ENCODE data around the gene CFAP61.

DNA sequence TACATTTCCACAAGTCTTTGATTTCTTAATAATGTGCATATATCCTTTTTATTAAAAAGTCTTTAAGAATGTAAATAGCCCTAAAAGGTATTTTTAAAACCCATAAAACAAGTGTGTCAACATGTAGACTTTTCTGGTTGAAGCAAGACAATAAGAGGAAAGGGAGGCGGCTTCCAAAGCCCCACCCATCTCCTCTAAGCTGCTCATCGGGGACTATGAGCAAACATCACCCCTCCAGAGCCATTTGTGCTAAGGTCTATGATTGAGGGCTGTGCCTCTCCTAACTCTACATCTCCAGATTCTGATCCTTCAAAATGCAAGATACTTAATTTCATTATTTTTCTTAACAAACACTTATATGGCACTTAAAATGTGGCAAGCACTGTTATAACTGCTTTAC, 37.7 kb upstream of the CFAP61 start:
- TF ChIP-seq, protein P1, sequence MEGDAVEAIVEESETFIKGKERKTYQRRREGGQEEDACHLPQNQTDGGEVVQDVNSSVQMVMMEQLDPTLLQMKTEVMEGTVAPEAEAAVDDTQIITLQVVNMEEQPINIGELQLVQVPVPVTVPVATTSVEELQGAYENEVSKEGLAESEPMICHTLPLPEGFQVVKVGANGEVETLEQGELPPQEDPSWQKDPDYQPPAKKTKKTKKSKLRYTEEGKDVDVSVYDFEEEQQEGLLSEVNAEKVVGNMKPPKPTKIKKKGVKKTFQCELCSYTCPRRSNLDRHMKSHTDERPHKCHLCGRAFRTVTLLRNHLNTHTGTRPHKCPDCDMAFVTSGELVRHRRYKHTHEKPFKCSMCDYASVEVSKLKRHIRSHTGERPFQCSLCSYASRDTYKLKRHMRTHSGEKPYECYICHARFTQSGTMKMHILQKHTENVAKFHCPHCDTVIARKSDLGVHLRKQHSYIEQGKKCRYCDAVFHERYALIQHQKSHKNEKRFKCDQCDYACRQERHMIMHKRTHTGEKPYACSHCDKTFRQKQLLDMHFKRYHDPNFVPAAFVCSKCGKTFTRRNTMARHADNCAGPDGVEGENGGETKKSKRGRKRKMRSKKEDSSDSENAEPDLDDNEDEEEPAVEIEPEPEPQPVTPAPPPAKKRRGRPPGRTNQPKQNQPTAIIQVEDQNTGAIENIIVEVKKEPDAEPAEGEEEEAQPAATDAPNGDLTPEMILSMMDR (IDR thresholded peaks at IDR 0.05; ENCODE audit: insufficient read depth, low read depth, low read length), result no peak
- no peak for TF ChIP-seq EZH2 (IDR thresholded peaks at IDR 0.05; ENCODE audit: insufficient read depth, low read length)

All from astrocyte (in vitro differentiated cells and primary cell).